ENCODE results near the gene PKD1L1.

PKD1L1 gene

DNA sequence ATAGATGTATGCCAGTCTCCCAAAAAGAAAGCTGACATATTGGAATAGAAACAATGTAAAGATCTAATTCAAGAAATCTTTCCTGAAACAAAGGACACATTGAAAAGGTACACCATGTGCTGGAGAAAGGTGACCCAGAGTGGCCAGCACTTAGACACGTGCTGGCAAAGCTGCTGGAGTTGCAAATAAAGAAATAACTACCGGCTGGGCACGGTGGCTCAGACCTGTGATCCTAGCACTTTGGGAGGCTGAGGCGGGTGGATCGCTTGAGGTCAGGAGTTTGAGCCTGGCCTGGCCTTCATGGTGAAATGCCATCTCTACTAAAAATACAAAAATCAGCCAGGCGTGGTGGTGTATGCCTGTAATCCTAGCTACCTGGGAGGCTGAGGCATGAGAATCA is 35.9 kb downstream of the PKD1L1 start:
- in situ Hi-C loops (cut with HindIII; ENCODE audit: low sequenced_read_pairs): no loop called here

DNA sequence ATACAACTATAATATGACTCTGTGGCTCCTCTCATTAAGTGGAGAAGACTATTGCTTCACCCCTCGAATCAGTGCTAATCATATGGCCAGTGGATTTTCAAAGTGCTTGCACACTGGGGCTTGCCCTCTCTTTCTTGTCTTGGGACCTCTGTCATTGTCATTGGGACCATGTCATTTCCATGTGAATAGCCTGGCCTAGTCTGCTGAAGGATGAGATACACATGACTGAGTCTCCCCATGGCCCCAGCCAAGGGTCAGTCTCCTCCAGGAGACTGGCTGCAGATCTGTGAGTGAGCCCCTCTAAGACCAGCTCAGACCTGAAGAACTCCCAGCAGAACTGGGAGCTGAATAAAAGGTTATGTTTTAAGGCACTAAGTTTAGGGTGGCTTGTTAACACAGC is 39.5 kb downstream of the PKD1L1 start:
- in situ Hi-C loops (cut with HindIII; ENCODE audit: low sequenced_read_pairs): no loop called here

DNA sequence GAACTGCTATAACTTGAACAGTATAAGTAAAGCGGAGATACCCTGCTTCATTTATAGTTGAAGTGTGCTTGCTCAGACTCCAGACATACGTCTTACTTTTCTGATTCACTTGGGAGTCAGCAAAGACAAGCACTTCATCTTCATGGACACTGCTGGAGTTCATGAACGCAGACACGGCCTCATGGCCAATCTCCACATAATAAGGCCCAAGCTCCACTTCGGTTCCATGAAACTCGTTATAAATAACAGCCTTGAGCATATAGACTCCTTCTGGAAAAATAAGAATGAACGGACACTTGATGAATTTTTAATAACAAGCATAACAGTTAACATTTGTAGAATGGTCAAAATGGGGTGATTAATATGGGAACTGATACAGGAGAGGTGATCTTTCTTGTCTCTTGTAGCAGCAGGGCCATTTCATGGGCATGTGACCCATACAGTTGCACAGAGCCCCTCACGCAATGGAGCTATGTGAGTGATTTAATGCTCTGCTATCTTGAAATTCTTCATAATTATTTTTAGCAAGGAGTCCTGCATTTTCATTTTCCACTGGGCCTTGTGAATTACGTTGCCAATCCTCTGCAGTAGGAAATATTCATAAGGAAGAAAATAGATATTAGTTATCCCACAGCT is 40.2 kb downstream of the PKD1L1 start:
- in situ Hi-C loops (cut with HindIII; ENCODE audit: low sequenced_read_pairs): no loop called here

DNA sequence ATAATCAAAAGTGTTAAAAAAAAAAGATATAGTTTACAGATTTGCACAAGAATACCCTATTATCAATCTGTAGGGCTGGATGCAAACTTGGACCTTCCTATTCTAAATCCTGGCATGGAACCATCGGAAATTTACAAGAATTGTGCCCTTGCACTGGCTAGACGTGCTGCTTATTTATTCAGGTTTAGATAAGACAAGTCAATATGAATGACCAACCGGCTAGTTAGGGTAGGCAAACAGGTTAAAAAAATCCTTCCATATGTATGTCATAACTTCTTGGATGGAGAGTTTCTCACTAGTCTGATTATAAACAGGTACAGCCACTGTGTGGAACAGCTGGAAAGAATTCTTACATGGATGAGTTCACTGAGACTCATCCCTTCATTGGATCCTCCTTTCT is 41.4 kb downstream of the PKD1L1 start:
- in situ Hi-C loops (cut with HindIII; ENCODE audit: low sequenced_read_pairs): no loop called here

DNA sequence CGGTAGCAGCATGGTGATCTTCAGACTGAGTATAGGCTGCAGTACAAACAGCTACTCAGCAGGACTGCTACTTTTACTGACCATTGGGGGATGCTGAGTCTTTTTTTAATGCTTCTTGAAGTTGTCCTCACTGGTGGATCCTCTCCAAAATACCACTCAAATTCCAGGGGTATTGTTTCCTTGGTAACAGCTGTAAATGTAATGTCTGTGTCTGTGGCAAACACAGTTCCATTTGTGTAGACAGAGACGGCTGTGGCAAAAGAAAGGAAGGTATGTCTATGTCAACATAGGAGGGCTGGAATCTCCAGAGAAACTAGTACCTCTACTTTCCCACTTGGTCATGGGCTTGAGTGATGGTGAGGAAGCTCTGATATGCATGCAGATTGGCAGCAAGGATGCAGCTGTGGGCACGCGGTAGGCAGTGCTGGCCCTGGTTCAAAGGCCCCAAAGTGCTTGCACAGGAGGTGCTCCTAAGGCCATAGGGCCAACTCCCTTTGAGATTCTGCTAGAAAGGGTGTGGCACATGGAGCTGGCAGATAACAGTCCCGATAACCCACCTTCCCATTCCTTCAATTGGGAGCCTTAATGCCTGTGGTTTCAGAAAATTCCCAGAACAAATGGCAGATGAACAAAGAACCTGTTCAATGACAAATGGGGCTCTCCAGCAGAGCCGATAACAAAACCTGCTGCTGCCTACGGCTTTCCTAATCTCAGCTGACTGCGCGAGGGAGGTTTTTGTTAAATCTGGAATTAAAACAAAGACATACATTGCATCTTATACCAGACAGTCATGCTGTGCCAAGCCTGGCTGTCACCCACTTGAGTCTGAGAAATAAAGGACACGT is 43.0 kb downstream of the PKD1L1 start:
- in situ Hi-C loops (cut with HindIII; ENCODE audit: low sequenced_read_pairs): no loop called here

DNA sequence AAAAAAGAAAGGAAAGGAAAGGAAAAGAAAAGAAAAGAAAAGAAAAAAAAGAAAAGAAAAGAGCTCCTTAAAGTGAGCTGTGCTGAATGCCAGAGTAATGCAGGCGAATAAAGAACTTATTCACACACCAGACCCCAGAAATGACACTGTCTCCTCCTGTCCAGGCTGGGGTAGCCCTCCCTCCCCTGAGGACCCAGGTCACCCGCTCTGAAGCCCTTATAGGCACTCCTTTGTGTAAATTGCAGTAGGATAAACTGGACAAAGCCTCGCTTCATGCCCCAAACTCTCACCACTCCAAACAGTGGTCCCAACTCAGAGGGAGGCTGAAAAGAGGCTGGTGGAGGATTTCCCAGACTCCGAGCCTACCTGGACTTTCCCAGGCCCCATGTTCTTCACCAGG is 46.3 kb downstream of the PKD1L1 start:
- in situ Hi-C loops (cut with HindIII; ENCODE audit: low sequenced_read_pairs): no loop called here

DNA sequence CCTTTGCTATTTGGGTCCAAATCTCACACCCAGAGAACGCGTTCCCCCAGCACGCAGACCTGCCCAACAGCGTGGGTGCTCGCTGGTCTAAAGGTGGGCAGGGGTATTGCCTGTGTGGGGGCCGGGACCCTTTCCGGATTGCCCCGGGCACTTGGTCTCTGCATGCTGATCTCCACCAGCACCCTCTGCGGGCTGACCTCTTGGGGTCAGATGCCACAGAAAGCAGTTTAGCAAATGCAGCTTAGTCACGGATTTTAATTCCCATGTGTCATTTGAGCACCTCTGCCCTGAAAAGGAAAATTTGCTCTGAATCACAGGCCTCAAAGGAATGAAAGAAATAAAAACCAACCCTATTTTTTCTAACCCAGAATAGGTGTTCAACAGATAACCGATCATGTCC is 46.7 kb downstream of the PKD1L1 start:
- in situ Hi-C loops (cut with HindIII; ENCODE audit: low sequenced_read_pairs): no loop called here

DNA sequence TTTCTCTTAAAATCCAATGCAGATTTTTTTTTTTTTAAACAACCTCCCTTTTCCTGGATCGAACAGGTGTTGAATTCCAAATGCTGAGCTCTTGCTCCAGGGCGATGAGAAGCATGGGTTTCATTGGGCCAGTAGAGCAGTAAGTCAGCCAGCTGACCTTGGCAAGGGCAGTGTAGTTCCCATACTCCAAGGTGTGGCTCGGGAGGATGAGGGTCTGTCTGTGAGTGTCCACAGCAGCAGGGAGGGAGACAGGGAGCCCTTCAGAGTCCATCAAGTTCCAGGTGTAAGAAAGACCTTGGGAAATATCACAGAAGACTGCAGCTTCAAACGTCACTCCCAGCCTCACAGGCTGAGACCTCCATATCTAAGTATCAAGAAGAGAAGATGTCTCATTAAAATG is 50.4 kb downstream of the PKD1L1 start:
- in situ Hi-C loops (cut with HindIII; ENCODE audit: low sequenced_read_pairs): no loop called here

DNA sequence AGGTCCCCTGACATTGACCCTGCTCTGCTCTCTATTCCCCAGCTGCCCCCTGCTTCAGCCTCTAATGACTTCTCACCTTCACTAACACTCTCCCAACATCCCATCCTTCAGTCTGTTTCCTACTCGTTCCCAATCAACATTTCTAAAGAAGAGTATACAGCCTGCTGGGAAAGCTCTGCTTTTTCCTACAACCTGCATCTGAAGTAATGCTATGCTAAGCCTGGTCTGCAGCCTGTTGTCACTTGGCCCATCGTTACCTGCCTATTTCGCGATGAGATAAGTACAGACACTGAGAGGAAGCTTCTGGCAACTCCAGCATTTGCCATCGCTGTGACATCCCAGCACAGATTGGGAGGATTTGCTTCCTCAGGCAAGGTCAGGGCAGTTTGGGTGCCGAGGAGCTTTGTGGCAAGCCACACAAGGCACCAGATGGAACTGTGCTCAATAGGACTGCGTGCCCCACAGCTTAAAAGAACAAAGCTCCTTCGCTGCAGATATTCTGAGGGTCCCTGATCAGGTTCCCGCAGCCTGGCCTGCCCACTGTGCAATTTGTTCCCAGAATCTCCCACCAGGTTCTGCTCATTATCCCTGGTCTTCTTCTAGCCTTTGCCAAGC is 51.4 kb downstream of the PKD1L1 start:
- in situ Hi-C loops (cut with HindIII; ENCODE audit: low sequenced_read_pairs): no loop called here

DNA sequence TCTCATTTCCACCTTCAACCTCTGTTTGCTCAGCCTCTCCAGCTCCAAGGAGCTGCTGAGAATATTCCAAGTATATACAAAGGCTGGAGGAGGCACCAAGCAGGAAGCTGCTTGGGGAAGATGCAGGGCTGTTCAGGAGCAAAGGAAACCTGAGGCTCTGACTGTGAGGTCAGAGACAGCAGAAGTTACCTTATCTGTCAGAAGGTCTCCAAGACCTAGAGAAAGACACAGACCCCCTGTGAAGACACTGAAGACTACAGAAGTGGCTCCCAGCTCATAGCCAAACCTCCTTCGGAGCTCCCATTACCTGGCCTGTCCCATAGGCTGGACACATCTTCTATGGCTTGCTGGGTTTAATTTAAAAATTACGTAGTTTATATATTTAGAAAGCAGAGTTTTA is 53.2 kb downstream of the PKD1L1 start:
- in situ Hi-C loops (cut with HindIII; ENCODE audit: low sequenced_read_pairs): no loop called here

DNA sequence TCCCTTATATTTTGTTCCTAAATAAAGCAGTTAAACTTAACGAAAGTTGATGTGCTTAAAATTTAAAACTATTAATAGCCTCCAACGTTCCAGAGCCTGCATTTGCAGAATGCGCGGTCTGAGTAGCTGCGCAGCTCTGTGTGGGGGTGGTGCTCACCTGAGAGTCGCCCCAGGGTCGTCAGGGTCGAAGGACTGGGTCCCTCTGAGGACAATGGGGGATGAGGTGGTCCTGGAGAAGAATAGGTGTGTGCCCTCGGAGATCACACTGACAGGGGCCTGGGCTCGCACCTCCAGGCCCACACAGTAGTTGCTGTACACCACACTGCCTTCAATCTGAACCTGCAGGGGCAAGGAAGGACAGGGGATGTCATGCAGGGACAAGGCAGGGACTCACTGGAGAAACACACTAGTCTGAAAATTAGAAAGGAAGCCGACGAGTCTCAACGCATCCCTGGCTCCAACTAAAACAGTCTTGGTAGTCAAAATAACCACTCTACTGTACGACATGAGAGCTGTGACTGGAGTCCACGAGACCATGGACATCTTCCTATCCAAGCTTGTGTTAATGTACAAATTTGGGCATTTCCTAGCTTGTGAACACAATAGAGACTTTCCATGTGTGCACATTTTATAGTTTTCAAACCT is 54.4 kb downstream of the PKD1L1 start:
- in situ Hi-C loops (cut with HindIII; ENCODE audit: low sequenced_read_pairs): no loop called here

DNA sequence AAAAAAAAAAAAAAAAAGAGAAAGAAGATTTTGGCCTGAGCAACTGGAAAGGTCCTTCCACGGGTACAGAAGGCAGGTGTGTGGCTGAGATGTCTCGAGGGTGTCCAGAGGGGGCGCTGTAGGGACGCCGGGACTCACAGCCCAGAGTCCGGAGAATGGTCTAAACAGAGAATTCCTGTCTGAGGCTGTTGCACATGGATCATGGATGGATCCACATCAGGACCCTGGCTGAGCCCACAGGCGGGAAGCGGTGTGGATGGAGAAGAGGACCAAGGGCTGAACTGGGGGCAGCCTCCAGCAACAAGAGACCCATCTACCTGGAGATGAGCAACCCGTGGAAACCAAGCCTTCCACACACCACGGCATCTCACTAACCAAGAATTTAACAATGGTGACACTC is 55.0 kb downstream of the PKD1L1 start:
- in situ Hi-C loops (cut with HindIII; ENCODE audit: low sequenced_read_pairs): no loop called here

DNA sequence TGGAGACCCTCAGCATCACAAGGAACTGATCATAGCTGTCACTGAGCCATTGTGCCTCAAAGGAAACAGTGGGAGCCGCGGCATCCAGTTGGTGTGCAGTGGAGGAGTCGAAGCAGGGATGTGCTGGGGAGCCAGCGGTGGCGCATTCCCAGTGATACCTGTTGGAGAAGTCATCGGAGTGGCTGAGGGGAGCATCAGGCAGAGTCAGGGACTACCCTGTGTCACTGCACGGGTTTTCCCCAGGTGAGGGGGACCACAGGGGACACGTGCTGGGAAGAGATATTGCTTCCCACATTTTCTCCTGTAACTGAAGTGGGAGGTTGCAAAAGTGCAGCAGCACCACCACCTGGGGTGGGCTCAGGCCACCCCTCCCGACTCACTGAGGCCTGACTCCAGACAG is 57.7 kb downstream of the PKD1L1 start:
- in situ Hi-C loops (cut with HindIII; ENCODE audit: low sequenced_read_pairs): no loop called here

DNA sequence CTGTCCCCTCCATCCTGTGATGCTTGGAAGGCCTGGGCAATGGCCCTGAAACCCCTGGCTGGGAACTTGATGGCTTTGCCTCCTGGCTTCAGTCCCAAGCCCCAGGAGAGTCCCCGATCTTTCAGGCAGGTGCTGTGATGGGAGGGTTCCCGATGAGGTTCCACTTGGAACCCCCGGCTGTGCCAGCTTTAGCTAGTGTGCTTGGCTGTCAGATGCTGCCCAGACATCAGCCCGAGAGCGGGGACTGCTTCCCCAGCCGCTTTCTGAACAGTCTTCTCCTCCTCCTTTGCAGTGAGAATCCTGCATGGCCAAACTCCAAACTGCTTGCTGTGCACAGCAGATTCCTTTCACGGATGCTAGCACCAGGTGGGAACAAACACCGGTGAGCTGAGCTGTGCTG is 58.1 kb downstream of the PKD1L1 start:
- in situ Hi-C loops (cut with HindIII; ENCODE audit: low sequenced_read_pairs): no loop called here

DNA sequence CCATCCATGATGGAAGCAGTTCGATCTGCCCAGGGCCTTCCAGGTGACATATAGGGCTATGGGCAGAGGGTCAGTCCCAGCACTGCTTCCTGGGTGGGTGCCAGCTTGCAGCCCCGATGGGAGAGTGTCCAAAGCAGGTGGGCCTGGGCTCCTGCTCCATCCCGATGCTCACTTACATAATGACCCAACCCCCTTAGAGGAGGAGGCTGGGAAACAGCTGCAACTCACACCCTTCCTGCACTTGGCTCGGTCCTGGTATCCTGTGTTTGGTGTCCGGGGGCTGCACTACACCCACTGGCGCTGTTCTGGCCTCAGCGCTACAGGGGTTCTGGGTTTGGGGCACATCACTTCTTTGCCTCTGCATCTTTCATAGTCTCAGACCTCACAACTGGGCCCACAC is 58.5 kb downstream of the PKD1L1 start:
- in situ Hi-C loops (cut with HindIII; ENCODE audit: low sequenced_read_pairs): loop anchor here (5.0 kb wide), 1 partner anchor 53 kb away; no protein-coding TSS in a partner anchor

DNA sequence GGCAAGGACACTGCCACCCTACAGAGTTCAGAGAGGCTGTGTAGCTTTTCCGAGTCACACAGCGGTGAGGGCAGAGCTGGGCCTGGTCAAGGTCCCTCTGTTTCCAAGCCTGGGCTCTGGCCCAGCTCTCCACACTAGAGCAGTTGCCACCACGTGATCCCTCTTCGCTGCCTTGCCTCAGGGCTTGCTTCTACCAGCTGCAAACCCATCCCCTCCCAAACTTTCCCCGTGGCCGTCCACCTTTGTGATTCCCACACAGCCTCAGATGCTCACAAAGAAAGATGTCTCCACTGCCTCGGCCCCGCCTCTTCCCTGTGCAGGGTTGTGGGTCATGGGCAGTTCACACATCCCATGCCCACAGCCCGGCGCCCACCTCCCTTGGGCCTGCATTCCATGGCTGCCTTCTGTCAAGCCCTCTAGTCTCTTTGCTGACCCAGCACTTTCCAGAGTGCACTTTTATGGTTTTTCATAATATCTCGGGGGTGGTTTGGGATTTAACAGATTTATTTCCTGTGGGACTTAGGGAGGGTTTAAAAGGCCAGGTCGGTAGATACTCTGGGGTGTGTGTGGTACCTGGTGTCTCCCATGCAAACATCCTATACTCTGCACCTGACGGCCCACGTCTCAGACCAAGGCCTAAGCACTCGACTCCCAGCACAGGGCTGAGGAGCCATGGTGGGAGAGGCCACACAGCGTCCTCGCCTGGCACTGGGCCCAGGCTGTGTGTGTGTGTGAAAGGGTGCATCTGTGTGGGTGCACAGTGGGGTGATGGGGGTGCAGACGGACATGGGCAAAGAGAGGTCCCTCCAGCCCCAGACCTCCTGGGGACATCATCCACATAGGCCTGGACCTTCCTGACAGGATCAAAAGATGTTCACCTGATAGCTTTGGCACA is 59.6 kb downstream of the PKD1L1 start:
- in situ Hi-C loops (cut with HindIII; ENCODE audit: low sequenced_read_pairs): loop anchor here (5.0 kb wide), 1 partner anchor 54 kb away; no protein-coding TSS in a partner anchor

DNA sequence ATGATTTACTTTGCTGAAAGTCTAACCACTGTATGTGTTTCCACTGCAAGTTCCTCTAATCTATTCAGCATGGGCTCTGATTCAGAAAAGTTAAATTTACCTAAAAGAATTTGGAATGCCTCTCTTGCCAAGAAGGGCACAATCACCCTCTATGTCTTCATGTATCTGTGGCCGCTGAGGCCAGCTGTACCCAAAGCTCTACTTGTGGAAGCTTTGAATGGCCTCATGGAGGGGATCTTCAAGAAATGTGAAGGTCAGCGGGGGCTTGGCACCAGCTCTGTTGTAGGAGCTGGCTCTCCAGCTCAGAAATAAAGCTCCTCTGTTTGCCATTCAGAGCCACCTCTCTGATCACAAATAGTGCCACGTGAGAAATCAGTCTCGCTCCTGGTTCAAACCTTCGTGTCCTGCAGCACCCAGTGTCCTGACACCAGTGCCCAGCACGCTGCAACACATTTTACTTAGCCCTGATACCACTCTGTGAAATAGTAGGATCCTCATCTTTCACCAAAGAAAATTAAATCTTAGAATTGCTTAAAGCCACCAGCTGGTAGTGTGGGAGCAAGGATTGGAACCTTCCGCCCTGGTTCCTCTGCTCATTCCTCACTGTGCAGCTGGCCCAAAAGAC is 61.1 kb downstream of the PKD1L1 start:
- in situ Hi-C loops (cut with HindIII; ENCODE audit: low sequenced_read_pairs): loop anchor here (5.0 kb wide), 1 partner anchor 55 kb away; no protein-coding TSS in a partner anchor

DNA sequence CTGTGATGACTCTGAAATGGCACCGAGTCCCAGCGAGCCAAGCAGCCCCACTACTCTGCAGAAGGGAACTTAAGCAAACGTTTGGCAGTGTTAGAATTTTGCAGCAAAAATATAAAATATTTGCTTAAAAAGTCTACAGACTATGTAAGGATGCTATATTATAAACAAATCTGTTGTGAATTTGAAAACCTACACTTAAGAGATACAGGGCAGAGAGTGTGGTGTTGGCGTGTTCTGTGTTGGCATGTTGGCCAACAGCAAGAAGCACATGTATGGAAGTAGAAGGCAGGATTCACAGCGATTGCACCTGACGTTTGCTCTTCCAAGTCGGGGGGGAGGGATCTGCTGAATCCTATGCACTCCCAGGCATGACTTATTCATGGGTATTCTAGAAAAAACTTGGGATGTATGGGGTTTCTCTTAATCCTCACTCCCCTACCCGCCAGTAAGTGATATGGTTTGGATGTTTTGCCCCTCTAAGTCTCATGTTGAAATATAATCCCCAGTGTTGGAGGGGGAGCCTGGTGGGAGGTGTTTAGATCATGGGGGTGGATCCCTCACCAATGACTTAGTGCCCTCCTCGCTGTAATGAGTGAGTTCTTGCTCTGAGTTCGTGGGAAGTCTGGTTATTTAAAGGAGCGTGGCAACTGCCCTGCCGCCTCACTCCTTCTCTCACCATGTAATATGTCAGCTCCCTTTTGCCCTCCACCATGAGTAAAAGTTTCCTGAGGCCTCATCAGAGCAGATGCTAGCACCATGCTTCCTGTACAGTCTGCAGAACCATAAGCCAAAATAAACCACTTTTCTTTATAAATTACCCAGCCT is 62.1 kb downstream of the PKD1L1 start:
- in situ Hi-C loops (cut with HindIII; ENCODE audit: low sequenced_read_pairs): loop anchor here (5.0 kb wide), 1 partner anchor 56 kb away; no protein-coding TSS in a partner anchor

Data from endothelial cell of hepatic sinusoid (primary cell).